ENCODE measurements around the gene RALGPS1.
A peak's percentile ranks its signal among the peaks of the same experiment; 100 is the strongest.

The RALGPS1 gene

GRCh38 chr9:127102788-127103187 is 188.2 kb downstream of the RALGPS1 start:
- DNase-seq, result no peak

- no peak for DNase-seq
These were observed 190.2 kb downstream of the RALGPS1 start for GRCh38 chr9:127104581-127105311.

GRCh38 chr9:127105805-127106465 is 191.4 kb downstream of the RALGPS1 start:
- DNase-seq, result no peak

- no peak for DNase-seq
These were observed 191.9 kb downstream of the RALGPS1 start for GRCh38 chr9:127106466-127106855.

- DNase-seq, result no peak
These were observed 192.8 kb downstream of the RALGPS1 start for GRCh38 chr9:127107171-127107928.

GRCh38 chr9:127107929-127108876 is 193.6 kb downstream of the RALGPS1 start:
- DNase-seq, result no peak

- no peak for DNase-seq
These were observed 194.7 kb downstream of the RALGPS1 start for GRCh38 chr9:127109212-127109711.

GRCh38 chr9:127112056-127112455 is 197.5 kb downstream of the RALGPS1 start:
- no peak for DNase-seq

GRCh38 chr9:127112735-127113161 is 198.2 kb downstream of the RALGPS1 start:
- no peak for DNase-seq

- no peak for DNase-seq
These were observed 198.8 kb downstream of the RALGPS1 start for GRCh38 chr9:127113191-127113972.

GRCh38 chr9:127114606-127115005 is 200.0 kb downstream of the RALGPS1 start:
- no peak for DNase-seq

- no peak for DNase-seq
These were observed 201.6 kb downstream of the RALGPS1 start for GRCh38 chr9:127116088-127116726.

GRCh38 chr9:127116957-127117356 is 202.4 kb downstream of the RALGPS1 start:
- DNase-seq, result no peak

- no peak for DNase-seq
These were observed 203.2 kb downstream of the RALGPS1 start for GRCh38 chr9:127117801-127118200.

GRCh38 chr9:127118597-127119319 is 204.2 kb downstream of the RALGPS1 start:
- DNase-seq, result no peak

- no peak for DNase-seq
These were observed 204.7 kb downstream of the RALGPS1 start for GRCh38 chr9:127119320-127119709.

- DNase-seq, result peak; percentile 67
These were observed 207.1 kb downstream of the RALGPS1 start for GRCh38 chr9:127121628-127122175.

- peak; percentile 88 for DNase-seq
These were observed 207.8 kb downstream of the RALGPS1 start, which contains the start of gene ANGPTL2 for GRCh38 chr9:127122176-127123063. ANGPTL2 (minus strand) TSS chr9:127122635; CDS start chr9:127108731, 13,904 bp downstream.

Data from right kidney (tissue), 1 donor.